Measurements from ENCODE around the gene ARL4C. TPM values are rescaled to one million over a fixed set of nuclear protein-coding genes. Genes with fewer than 3 reads are reported as not detected.

Gene ARL4C
- total RNA-seq = 10.2 TPM

- peak; percentile 42 for DNase-seq (ENCODE audit: low spot score)
Measured at GRCh38 chr2:234496835-234497593, at the start of gene ARL4C. ARL4C (minus strand) TSS chr2:234497081; CDS start chr2:234496586, 495 bp downstream.

GRCh38 chr2:234544659-234545611 is 48.1 kb upstream of the ARL4C start:
- DNase-seq (ENCODE audit: low spot score) = peak; percentile 51

GRCh38 chr2:234542742-234543141 is 45.9 kb upstream of the ARL4C start:
- DNase-seq (ENCODE audit: low spot score) = no peak

- no peak for DNase-seq (ENCODE audit: low spot score)
Measured at GRCh38 chr2:234537929-234538328, 41.0 kb upstream of the ARL4C start.

- DNase-seq (ENCODE audit: low spot score) = no peak
Measured at GRCh38 chr2:234536178-234536965, 39.5 kb upstream of the ARL4C start.

- DNase-seq (ENCODE audit: low spot score) = no peak
Measured at GRCh38 chr2:234535464-234535863, 38.6 kb upstream of the ARL4C start.

GRCh38 chr2:234534515-234534914 is 37.6 kb upstream of the ARL4C start:
- no peak for DNase-seq (ENCODE audit: low spot score)

- DNase-seq (ENCODE audit: low spot score) = no peak
Measured at GRCh38 chr2:234533626-234534025, 36.7 kb upstream of the ARL4C start.

GRCh38 chr2:234528410-234529148 is 31.7 kb upstream of the ARL4C start:
- DNase-seq (ENCODE audit: low spot score) = no peak

GRCh38 chr2:234526711-234527110 is 29.8 kb upstream of the ARL4C start:
- DNase-seq (ENCODE audit: low spot score) = no peak

- DNase-seq (ENCODE audit: low spot score) = no peak
Measured at GRCh38 chr2:234521536-234521935, 24.7 kb upstream of the ARL4C start.

- DNase-seq (ENCODE audit: low spot score) = no peak
Measured at GRCh38 chr2:234518986-234519642, 22.2 kb upstream of the ARL4C start.

- DNase-seq (ENCODE audit: low spot score) = no peak
Measured at GRCh38 chr2:234517971-234518370, 21.1 kb upstream of the ARL4C start.

GRCh38 chr2:234514873-234515638 is 18.2 kb upstream of the ARL4C start:
- no peak for DNase-seq (ENCODE audit: low spot score)

- DNase-seq (ENCODE audit: low spot score) = no peak
Measured at GRCh38 chr2:234514099-234514498, 17.2 kb upstream of the ARL4C start.

GRCh38 chr2:234512884-234513669 is 16.2 kb upstream of the ARL4C start:
- DNase-seq (ENCODE audit: low spot score) = no peak

GRCh38 chr2:234502919-234503285 is 6.0 kb upstream of the ARL4C start:
- no peak for DNase-seq (ENCODE audit: low spot score)

- DNase-seq (ENCODE audit: low spot score) = no peak
Measured at GRCh38 chr2:234502285-234502918, 5.5 kb upstream of the ARL4C start.
